GM12878 (cell line): ENCODE measurements around the gene TEX101. TPM values are rescaled to one million over a fixed set of nuclear protein-coding genes. Genes with fewer than 3 reads are reported as not detected.

Source experiments
- ATAC-seq: fragments of 200-7000 bp; cut with Tn5 transposase; 3 replicates; pipeline ENCODE4 v1.9.1; 2020; ENCODE audit warnings: mild to moderate bottlenecking, moderate library complexity
- BruUV-seq: library from RNA; stranded (reverse); fragments of 400-500 nt; replicated peaks from 2 replicates; lab custom pipeline; 2021; lab: Mats Ljungman, UMichigan
- CTCF ChIA-PET: fragments of 300-600 bp; sonication (Branson Sonifier 250); formaldehyde crosslinking; extraction: SDS; loops from one replicate; lab custom pipeline; 2021; ENCODE audit warnings: inconsistent platforms; lab: Yijun Ruan, JAX
- POLR2A ChIA-PET: fragments of 350-600 bp; formaldehyde crosslinking; extraction: SDS; loops from one replicate; lab custom pipeline; 2021; ENCODE audit warnings: inconsistent platforms; lab: Charles Lee
- RAD21 ChIA-PET: fragments of 300-600 bp; sonication (Branson Sonifier 250); formaldehyde crosslinking; loops from one replicate; lab custom pipeline; 2023; ENCODE audit warnings: antibody characterized with exemption; ENCODE audit not compliant: unreplicated experiment; lab: Charles Lee
- SMC1A ChIA-PET: fragments of 300-600 bp; sonication (Branson Sonifier 250); formaldehyde crosslinking; loops from one replicate; lab custom pipeline; 2023; ENCODE audit not compliant: unreplicated experiment, uncharacterized antibody; lab: Charles Lee
- DNase-seq: peaks from one replicate; pipeline ENCODE4 v3.0.0-alpha.2; 2011; ENCODE audit warnings: low read depth, low spot score
- FAIRE-seq: peaks from 3 replicates; lab custom pipeline; 2011; peaks lifted over from hg19 to GRCh38; lab: Jason Lieb, UNC
- H2AFZ ChIP-seq: 2 replicates; pipeline ENCODE4 v1.6.0; 2011; ENCODE audit warnings: low read depth, low read length, control low read depth; ENCODE audit not compliant: control insufficient read depth
- H3K27ac ChIP-seq: 2 replicates; pipeline ENCODE4 v1.5.1; 2011; ENCODE audit warnings: control low read depth; ENCODE audit not compliant: control insufficient read depth, insufficient read depth
- H3K27me3 ChIP-seq, 2 experiments: replicated peaks in 1 of 2; 2 replicates each; pipeline versions ENCODE4 v1.6.0 to v1.6.1; 2011; ENCODE audit warnings: low read length in 1 of 2; ENCODE audit not compliant: control insufficient read depth in 2 of 2, insufficient read depth in 2 of 2
- H3K36me3 ChIP-seq, 2 experiments: 2 replicates each; pipeline ENCODE4 v1.5.1; 2011; ENCODE audit warnings: low read length in 1 of 2; ENCODE audit not compliant: control insufficient read depth in 2 of 2, insufficient read depth in 2 of 2
- H3K4me1 ChIP-seq: 2 replicates; pipeline ENCODE4 v1.6.1; 2011; ENCODE audit warnings: mild to moderate bottlenecking, low read length, moderate library complexity, mixed read lengths; ENCODE audit not compliant: control insufficient read depth, insufficient read depth
- H3K4me2 ChIP-seq: 2 replicates; pipeline ENCODE4 v1.6.0; 2011; ENCODE audit warnings: control low read depth; ENCODE audit not compliant: control insufficient read depth, insufficient read depth
- H3K4me3 ChIP-seq: fragments of 200-600 bp; sonication (generic); 2 replicates; pipeline ENCODE4 v1.5.1; 2016
- H3K79me2 ChIP-seq: 2 replicates; pipeline ENCODE4 v1.6.0; 2011; ENCODE audit warnings: low read length; ENCODE audit not compliant: control insufficient read depth, insufficient read depth
- H3K9ac ChIP-seq: 2 replicates; pipeline ENCODE4 v1.8.0; 2011; ENCODE audit warnings: low read length, control low read depth, mixed read lengths; ENCODE audit not compliant: control insufficient read depth, insufficient read depth
- H3K9me3 ChIP-seq: replicated peaks from 3 replicates; pipeline ENCODE4 v1.5.1; 2011; ENCODE audit warnings: mild to moderate bottlenecking, low read length; ENCODE audit not compliant: control insufficient read depth, insufficient read depth
- H4K20me1 ChIP-seq: 2 replicates; pipeline ENCODE4 v1.6.0; 2011; ENCODE audit not compliant: control insufficient read depth, insufficient read depth
- ASH2L ChIP-seq: fragments of 300-600, 200-600 bp; sonication (generic); IDR thresholded peaks from 2 replicates; pipeline ENCODE4 v1.6.1; 2017; ENCODE audit warnings: low read depth, mild to moderate bottlenecking, borderline replicate concordance
- ATF7 ChIP-seq: fragments of 450-650 bp; IDR thresholded peaks from 2 replicates; pipeline ENCODE4 v1.6.1; 2016; ENCODE audit warnings: low read depth, mild to moderate bottlenecking
- CEBPZ ChIP-seq: fragments of 150-350 bp; IDR thresholded peaks from 2 replicates; pipeline ENCODE4 v1.6.1; 2016; ENCODE audit warnings: low read depth, low read length
- E2F4 ChIP-seq: IDR thresholded peaks from 2 replicates; pipeline ENCODE4 v1.6.1; 2012; ENCODE audit warnings: low read depth, low read length, improper control_type of control experiment
- ESRRA ChIP-seq: IDR thresholded peaks from 2 replicates; pipeline ENCODE4 v1.6.1; 2012; ENCODE audit warnings: mild to moderate bottlenecking, low read length, improper control_type of control experiment
- ETV6 ChIP-seq, 2 experiments: fragments of 450-650 bp in 1 of 2; IDR thresholded peaks in 1 of 2; conservative IDR thresholded peaks in 1 of 2; 2 replicates each; pipeline ENCODE4 v1.6.1; 2014; ENCODE audit warnings: antibody characterized with exemption in 1 of 2, borderline replicate concordance in 1 of 2, low read depth in 1 of 2, mild to moderate bottlenecking in 1 of 2, moderate library complexity in 1 of 2
- EZH2 ChIP-seq: IDR thresholded peaks from 2 replicates; pipeline ENCODE4 v1.6.1; 2012; ENCODE audit warnings: low read depth, mild to moderate bottlenecking, control low read depth, inconsistent platforms, low read length, borderline replicate concordance; ENCODE audit not compliant: control insufficient read depth
- HCFC1 ChIP-seq: fragments of 150-350 bp; IDR thresholded peaks from 2 replicates; pipeline ENCODE4 v1.6.1; 2014; ENCODE audit warnings: low read length
- KAT2A ChIP-seq: conservative IDR thresholded peaks from 2 replicates; pipeline ENCODE4 v1.6.1; 2011; ENCODE audit warnings: low read depth, low read length; ENCODE audit not compliant: control insufficient read depth
- MTA3 ChIP-seq: IDR thresholded peaks from 2 replicates; pipeline ENCODE4 v1.6.1; 2012; ENCODE audit warnings: low read length, inconsistent platforms, borderline replicate concordance
- NFXL1 ChIP-seq: fragments of 450-650 bp; IDR thresholded peaks from 2 replicates; pipeline ENCODE4 v1.6.1; 2017; ENCODE audit warnings: antibody characterized with exemption, mild to moderate bottlenecking, borderline replicate concordance
- NR2C1 ChIP-seq: fragments of 450-650 bp; IDR thresholded peaks from 2 replicates; pipeline ENCODE4 v1.6.1; 2017; ENCODE audit warnings: antibody characterized with exemption, mild to moderate bottlenecking, moderate library complexity
- SUPT20H ChIP-seq: IDR thresholded peaks from 2 replicates; pipeline ENCODE4 v1.6.1; 2011; ENCODE audit warnings: low read depth, mild to moderate bottlenecking, low read length, moderate library complexity, borderline replicate concordance; ENCODE audit not compliant: control insufficient read depth
- WGBS: methylation state at CpG from one replicate; pipeline ENCODE4 v1.1.6; 2016; ENCODE audit warnings: low lambda C conversion rate; ENCODE audit not compliant: insufficient replicate concordance, insufficient coverage; ENCODE audit errors: missing lambda C conversion rate; 5-methylcytosine and 5-hydroxymethylcytosine counted together
- in situ Hi-C: fragments of 300-500 bp; cut with MboI; formaldehyde crosslinking; loops from 9 replicates; pipeline ENCODE4 v1.14.3; 2018; ENCODE audit warnings: mixed read lengths
- intact Hi-C: fragments of 100-400 bp; cut with micrococcal nuclease; formaldehyde crosslinking; loops from one replicate; pipeline ENCODE4 v1.14.2; 2022; ENCODE audit not compliant: unreplicated experiment
- polyA plus RNA-seq, 11 experiments: library from polyadenylated mRNA; depleted of rRNA in 4 of 11; unstranded in 6 of 11; stranded (reverse) in 5 of 11; fragments of >200 nt; fragmentation: Nextera tagmentation in 4 of 11; fragmentation: Illumina TruSeq in 1 of 11; extraction: Ambion mirVana in 4 of 11; extraction: Trizol in 1 of 11; gene quantifications; 1 replicate in 1 of 11; 2 replicates in 10 of 11; pipeline versions ENCODE4 v1.2.1 to v1.2.3, GENCODE V29; 2011 to 2016; ENCODE audit warnings: inconsistent platforms in 2 of 11, missing spikeins in 2 of 11, low read depth in 1 of 11
- total RNA-seq, 4 experiments: library from RNA; depleted of rRNA in 3 of 4; stranded (reverse); fragments of >200 nt in 3 of 4; fragmentation: Illumina TruSeq in 1 of 4; extraction: Trizol in 1 of 4; gene quantifications; 2 replicates each; pipeline versions ENCODE4 v1.2.1 to v1.2.3, GENCODE V29; 2013 to 2021

TEX101 gene
- total and polyA plus RNA-seq, 10 of the 15 experiments (the other 5 are each of a cell fraction or from before 2014, with no cell fraction given), result not detected

GRCh38 chr19:43420954-43421353 lies 6.3 kb downstream of the TEX101 start:
- no peaks in the 10 kb centered on the region for H3K9me3 ChIP-seq
- CTCF ChIA-PET, result interaction anchor here (1.1 kb wide), 1 partner anchor 99 kb away, joined by 3 read pairs; no protein-coding TSS in a partner anchor
- no peak for TF ChIP-seq ASH2L
- TF ChIP-seq, all 136 proteins: peak for 0
- ChIA-PET RAD21 (no interaction called here), SMC1A (no interaction called here), POLR2A (no interaction called here)
- H3K4me3 ChIP-seq, result no peak overlapping the region
- no peaks in the 10 kb centered on the region for H3K79me2 ChIP-seq
- H4K20me1 ChIP-seq, result no peaks in the 10 kb centered on the region
- intact Hi-C loops (no loop called here), in situ Hi-C loops (no loop called here)
- no peak overlapping the region for H2AFZ ChIP-seq
- no peak overlapping the region for H3K9ac ChIP-seq
- ATAC-seq, result no peak
- no peak overlapping the region for H3K4me2 ChIP-seq
- 32% methylated on average over 6 of the region's 6 CpGs for WGBS
- FAIRE-seq, result no peak
- no peaks in the 10 kb centered on the region for H3K4me1 ChIP-seq
- BruUV-seq, result no TSS peak
- H3K36me3 ChIP-seq, result no peaks in the 10 kb centered on the region
- H3K27ac ChIP-seq, result no peak overlapping the region
- DNase-seq, result no peak
- H3K27me3 ChIP-seq, result no peaks in the 10 kb centered on the region

- Histone ChIP-seq H4K20me1 (no peaks in the 10 kb centered on the region), H2AFZ (no peak overlapping the region), H3K9ac (no peak overlapping the region), H3K27ac (no peak overlapping the region), H3K4me1 (no peaks in the 10 kb centered on the region), H3K36me3 (no peaks in the 10 kb centered on the region), H3K79me2 (no peaks in the 10 kb centered on the region), H3K27me3 (no peaks in the 10 kb centered on the region), H3K9me3 (no peaks in the 10 kb centered on the region), H3K4me3 (no peak overlapping the region), H3K4me2 (no peak overlapping the region)
- ChIA-PET POLR2A (no interaction called here), SMC1A (no interaction called here), RAD21 (no interaction called here), CTCF (no interaction called here)
- 64% methylated on average over 2 of the region's 2 CpGs for WGBS
- in situ Hi-C loops, result no loop called here
- ATAC-seq (no peak), DNase-seq (no peak), FAIRE-seq (no peak)
- intact Hi-C loops, result no loop called here
- no TSS peak for BruUV-seq
- TF ChIP-seq KAT2A (no peak), MTA3 (no peak), ESRRA (no peak), ETV6 (conservative IDR thresholded peaks at IDR 0.05 in 1 of 2, IDR thresholded peaks at IDR 0.05 in 1 of 2; ENCODE audit: borderline replicate concordance in 1 of 2, low read depth in 1 of 2) (no peak), HCFC1 (no peak), ATF7 (no peak), SUPT20H (no peak), CEBPZ (no peak), NFXL1 (no peak), EZH2 (no peak), E2F4 (no peak), NR2C1 (no peak)
Measured at GRCh38 chr19:43422000-43422688, 7.5 kb downstream of the TEX101 start.
